Naive B cell (primary cell): ENCODE data around the gene KATNAL2. TPM values are rescaled to one million over a fixed set of nuclear protein-coding genes. Genes with fewer than 3 reads are reported as not detected.

Experiments used
- ATAC-seq, 2 donors: fragments of 150-1000 bp; cut with Tn5 transposase; 2 replicates each; pipeline ENCODE4 v1.10.0; 2021; ENCODE audit warnings: low read depth in 2 of 2, mild to moderate bottlenecking in 2 of 2, moderate library complexity in 2 of 2
- DNase-seq: peaks from one replicate; pipeline ENCODE4 v3.0.0; 2022
- H3K27ac Mint-ChIP-seq, 6 donors: one replicate each; pipeline ENCODE4 v1.8.0; 2020 to 2022; ENCODE audit warnings: mild to moderate bottlenecking in 6 of 6, mixed read lengths in 6 of 6, moderate library complexity in 5 of 6, inconsistent platforms in 2 of 6
- H3K27me3 Mint-ChIP-seq, 3 donors: one replicate each; pipeline ENCODE4 v1.8.0; 2021 to 2022; ENCODE audit warnings: mixed read lengths in 3 of 3, mild to moderate bottlenecking in 1 of 3
- H3K36me3 Mint-ChIP-seq, 2 donors: one replicate each; pipeline ENCODE4 v1.8.0; 2020 to 2022; ENCODE audit warnings: mixed read lengths in 2 of 2, inconsistent platforms in 1 of 2, mild to moderate bottlenecking in 1 of 2
- H3K4me1 Mint-ChIP-seq, 3 donors: one replicate each; pipeline ENCODE4 v1.8.0; 2020 to 2022; ENCODE audit warnings: mixed read lengths in 3 of 3, inconsistent platforms in 1 of 3, mild to moderate bottlenecking in 1 of 3, moderate library complexity in 1 of 3
- H3K4me3 Mint-ChIP-seq, 8 donors: one replicate each; pipeline ENCODE4 v1.8.0; 2020 to 2022; ENCODE audit warnings: mild to moderate bottlenecking in 8 of 8, mixed read lengths in 8 of 8, moderate library complexity in 8 of 8, inconsistent platforms in 2 of 8
- H3K9me3 Mint-ChIP-seq, 7 donors: one replicate each; pipeline ENCODE4 v1.8.0; 2020 to 2022; ENCODE audit warnings: mixed read lengths in 7 of 7, mild to moderate bottlenecking in 5 of 7, inconsistent platforms in 2 of 7, moderate library complexity in 1 of 7
- polyA plus RNA-seq, 6 donors: library from polyadenylated mRNA; unstranded; fragments of 300-500 nt; fragmentation: Illumina TruSeq; gene quantifications; one replicate each; pipeline ENCODE4 v1.2.3, GENCODE V29; 2021; ENCODE audit warnings: low read depth in 6 of 6

KATNAL2 gene
- 1 to 10 TPM in 4 of 6 donors, under 1 TPM in 1, not detected in 1; 0.81 to 5.0 (median 1.2) TPM for polyA plus RNA-seq

GRCh38 chr18:46917108-46917802 is at the start of gene KATNAL2, which contains the start of gene PIAS2:
Gene KATNAL2, plus strand, starts transcription at chr18:46917602. Its CDS starts 29,271 bp downstream, at chr18:46946873.
Gene PIAS2, minus strand, starts transcription at chr18:46917507. Its CDS starts 162 bp downstream, at chr18:46917345.
- Mint-ChIP-seq H3K4me1 (peaks cover 29 to 45% (median 42%) of the 10 kb centered on the region in 3 donors), H3K27ac (peak within 1 kb of the TSS; percentile 51 to 92 (median 74))
- peak; percentile 85 for ATAC-seq

GRCh38 chr18:46868169-46868921 is 49.1 kb upstream of the KATNAL2 start:
- Mint-ChIP-seq H3K36me3 (peaks cover 35 to 53% of the 10 kb centered on the region in 2 donors), H3K27ac (peak overlapping the region in 2 of 6 donors; percentile 25 to 40), H3K4me3 (peak overlapping the region in 2 of 8 donors; percentile 5 to 57), H3K27me3 (no peaks in the 10 kb centered on the region), H3K4me1 (peaks cover 0 to 13% (median 12%) of the 10 kb centered on the region in 3 donors), H3K9me3 (peaks cover 18 to 31% (median 26%) of the 10 kb centered on the region in 7 donors)
- ATAC-seq (no peak), DNase-seq (no peak)

More at GRCh38 chr18:46917108-46917802, at the start of gene KATNAL2, which contains the start of gene PIAS2:
- peak; percentile 80 for DNase-seq
- H3K4me3 Mint-ChIP-seq, result peak within 1 kb of the TSS; percentile 87 to 96 (median 93)
- no peaks in the 10 kb centered on the region for H3K27me3 Mint-ChIP-seq
- H3K36me3 Mint-ChIP-seq, result no peaks in the 10 kb centered on the region
- peaks cover 0 to 2% (median 0%) of the 10 kb centered on the region in 7 donors for H3K9me3 Mint-ChIP-seq

GRCh38 chr18:46877329-46877987 is 39.9 kb upstream of the KATNAL2 start:
- peak overlapping the region; percentile 81 to 98 (median 96) for H3K27ac Mint-ChIP-seq
- peaks cover 42 to 47% of the 10 kb centered on the region in 2 donors for H3K36me3 Mint-ChIP-seq
- DNase-seq (no peak), ATAC-seq (no peak)
- H3K4me1 Mint-ChIP-seq, result peaks cover 16 to 25% (median 21%) of the 10 kb centered on the region in 3 donors
- peak overlapping the region in 7 of 8 donors; percentile 3 to 61 (median 48) for H3K4me3 Mint-ChIP-seq
- H3K27me3 Mint-ChIP-seq, result no peaks in the 10 kb centered on the region
- peaks cover 8 to 40% (median 33%) of the 10 kb centered on the region in 7 donors for H3K9me3 Mint-ChIP-seq

DNA sequence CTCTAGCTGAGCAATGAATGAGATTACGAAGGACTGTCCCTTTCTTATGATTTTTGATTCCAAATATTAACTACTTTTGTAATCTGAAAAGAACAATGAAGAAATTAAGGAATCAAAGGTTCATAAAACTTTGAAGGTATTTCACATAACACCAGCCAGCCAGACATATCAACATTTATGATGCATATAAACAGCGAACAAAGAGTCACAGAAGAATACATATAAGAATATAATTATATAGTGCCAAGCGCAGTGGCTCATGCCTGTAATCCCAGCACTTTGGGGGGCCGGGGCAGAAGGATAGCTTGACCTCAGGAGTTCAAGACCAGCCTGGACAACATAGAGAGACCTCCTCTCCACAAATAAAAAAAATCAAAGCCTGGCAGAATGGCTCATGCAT is 34.2 kb upstream of the KATNAL2 start:
- H3K4me3 Mint-ChIP-seq, result no peak overlapping the region
- DNase-seq, result no peak
- H3K27ac Mint-ChIP-seq, result no peak overlapping the region
- no peaks in the 10 kb centered on the region for H3K27me3 Mint-ChIP-seq
- H3K9me3 Mint-ChIP-seq, result peaks cover 0 to 26% (median 14%) of the 10 kb centered on the region in 7 donors
- H3K4me1 Mint-ChIP-seq, result peaks cover 4 to 10% (median 9%) of the 10 kb centered on the region in 3 donors
- peaks cover 21 to 26% of the 10 kb centered on the region in 2 donors for H3K36me3 Mint-ChIP-seq
- no peak for ATAC-seq

GRCh38 chr18:46886893-46887292 is 30.5 kb upstream of the KATNAL2 start:
- H3K36me3 Mint-ChIP-seq, result peaks cover 34 to 37% of the 10 kb centered on the region in 2 donors
- no peak for DNase-seq
- no peaks in the 10 kb centered on the region for H3K27me3 Mint-ChIP-seq
- no peak overlapping the region for H3K27ac Mint-ChIP-seq
- no peak for ATAC-seq
- no peak overlapping the region for H3K4me3 Mint-ChIP-seq
- peaks cover 7 to 12% (median 11%) of the 10 kb centered on the region in 3 donors for H3K4me1 Mint-ChIP-seq
- H3K9me3 Mint-ChIP-seq, result peaks cover 0 to 22% (median 13%) of the 10 kb centered on the region in 7 donors

DNA sequence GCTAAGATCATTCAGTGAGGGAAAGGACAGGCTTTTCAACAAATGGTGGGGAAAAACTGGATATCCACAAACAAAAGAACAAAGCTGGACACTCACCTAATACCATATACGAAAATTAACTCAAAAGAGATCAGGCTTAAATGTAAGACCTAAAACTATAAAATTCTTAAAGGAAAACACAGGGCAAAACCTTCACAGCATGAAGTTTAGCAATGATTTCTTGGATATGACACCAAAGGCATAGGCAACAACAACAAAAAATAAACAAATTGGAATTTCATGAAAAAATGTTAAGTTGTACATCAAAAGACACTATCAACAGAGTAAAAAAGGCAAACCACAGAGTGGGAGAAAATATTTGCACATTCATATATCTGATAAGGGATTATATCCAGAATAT is 28.4 kb upstream of the KATNAL2 start:
- H3K9me3 Mint-ChIP-seq, result peaks cover 0 to 22% (median 13%) of the 10 kb centered on the region in 7 donors
- H3K36me3 Mint-ChIP-seq, result peaks cover 34 to 37% of the 10 kb centered on the region in 2 donors
- H3K4me3 Mint-ChIP-seq, result no peak overlapping the region
- ATAC-seq, result no peak
- no peak for DNase-seq
- H3K27me3 Mint-ChIP-seq, result no peaks in the 10 kb centered on the region
- H3K27ac Mint-ChIP-seq, result no peak overlapping the region
- peaks cover 13 to 28% (median 16%) of the 10 kb centered on the region in 3 donors for H3K4me1 Mint-ChIP-seq

DNA sequence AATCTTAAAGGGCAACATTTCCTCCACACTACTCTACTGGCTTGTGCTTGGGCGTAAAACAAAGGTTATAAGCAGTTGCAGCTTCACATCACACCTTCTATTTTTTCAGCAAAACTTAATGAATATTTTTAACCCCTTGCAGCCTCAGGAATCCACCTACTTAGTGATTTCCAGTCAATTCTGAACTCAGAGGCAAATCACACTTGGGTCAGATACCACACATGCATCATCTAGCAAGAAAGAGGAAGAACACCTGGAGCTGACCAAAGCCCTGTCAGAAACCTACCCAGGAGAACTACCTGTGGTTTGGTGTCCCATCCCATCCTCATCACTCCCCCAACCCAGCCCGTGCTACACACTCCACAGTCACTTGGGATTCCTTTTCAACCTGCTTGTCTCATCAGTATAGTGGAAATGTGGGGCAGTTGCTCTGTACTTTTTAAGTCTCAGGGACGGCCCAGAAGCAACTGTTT is 25.6 kb upstream of the KATNAL2 start:
- H3K27ac Mint-ChIP-seq, result peak overlapping the region in 2 of 6 donors; percentile 44 to 63
- DNase-seq (no peak), ATAC-seq (peak; percentile 56 to 63)
- H3K9me3 Mint-ChIP-seq, result peaks cover 0 to 22% (median 13%) of the 10 kb centered on the region in 7 donors
- H3K4me1 Mint-ChIP-seq, result peaks cover 19 to 39% (median 31%) of the 10 kb centered on the region in 3 donors
- H3K27me3 Mint-ChIP-seq, result no peaks in the 10 kb centered on the region
- H3K36me3 Mint-ChIP-seq, result peaks cover 34 to 37% of the 10 kb centered on the region in 2 donors
- H3K4me3 Mint-ChIP-seq, result no peak overlapping the region

GRCh38 chr18:46892842-46893241 is 24.6 kb upstream of the KATNAL2 start:
- H3K4me1 Mint-ChIP-seq, result peaks cover 24 to 45% (median 38%) of the 10 kb centered on the region in 3 donors
- ATAC-seq (no peak), DNase-seq (no peak)
- peak overlapping the region in 1 of 6 donors; percentile 27 for H3K27ac Mint-ChIP-seq
- no peaks in the 10 kb centered on the region for H3K27me3 Mint-ChIP-seq
- no peak overlapping the region for H3K4me3 Mint-ChIP-seq
- peaks cover 26 to 30% of the 10 kb centered on the region in 2 donors for H3K36me3 Mint-ChIP-seq
- peaks cover 0 to 17% (median 12%) of the 10 kb centered on the region in 7 donors for H3K9me3 Mint-ChIP-seq

DNA sequence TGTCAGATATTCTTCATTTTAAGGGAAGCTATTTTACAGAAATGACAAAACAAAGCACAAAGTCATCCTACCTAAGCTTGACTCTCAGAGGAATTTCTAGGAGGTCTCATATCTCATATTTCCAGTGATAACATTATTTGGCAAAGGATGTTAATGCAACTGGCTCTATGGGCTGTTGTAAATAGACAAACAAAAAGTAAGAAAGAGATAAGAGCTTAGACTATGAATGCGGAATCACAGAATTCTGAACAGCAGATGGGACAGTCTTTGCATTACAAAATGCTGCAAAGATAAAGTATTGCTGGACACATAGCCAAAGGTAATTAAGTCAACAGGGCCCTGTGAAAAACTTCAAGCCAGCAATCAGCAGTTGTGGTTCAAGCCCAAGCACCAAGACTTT is 24.0 kb upstream of the KATNAL2 start:
- no peak overlapping the region for H3K27ac Mint-ChIP-seq

DNA sequence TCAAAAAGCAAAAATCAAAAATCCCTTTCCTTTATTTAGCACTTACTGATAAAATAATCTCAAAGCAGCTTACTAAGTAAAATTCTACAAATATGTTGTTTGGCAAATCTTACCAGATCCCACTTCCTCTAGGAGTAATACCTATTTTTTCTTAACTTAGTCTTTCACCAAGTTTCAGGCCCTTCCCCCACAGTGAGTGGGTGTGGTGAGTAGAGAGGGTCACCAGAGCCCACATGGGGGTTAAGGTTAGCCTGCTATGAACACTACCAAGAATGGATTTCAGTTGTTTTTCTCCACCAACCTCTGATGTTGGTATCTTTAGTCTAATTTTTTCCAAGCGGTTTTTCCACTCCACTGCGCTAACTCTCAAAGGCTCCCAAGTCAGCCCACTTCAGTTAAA is 23.3 kb upstream of the KATNAL2 start:
- peaks cover 26 to 45% (median 41%) of the 10 kb centered on the region in 3 donors for H3K4me1 Mint-ChIP-seq
- H3K27me3 Mint-ChIP-seq, result no peaks in the 10 kb centered on the region
- H3K4me3 Mint-ChIP-seq, result no peak overlapping the region
- peak overlapping the region in 1 of 6 donors; percentile 28 for H3K27ac Mint-ChIP-seq
- ATAC-seq (no peak), DNase-seq (no peak)
- peaks cover 0 to 5% (median 3%) of the 10 kb centered on the region in 7 donors for H3K9me3 Mint-ChIP-seq
- H3K36me3 Mint-ChIP-seq, result peaks cover 15 to 17% of the 10 kb centered on the region in 2 donors

More for the DNA sequence above, 24.0 kb upstream of the KATNAL2 start:
- no peaks in the 10 kb centered on the region for H3K27me3 Mint-ChIP-seq
- DNase-seq, result no peak
- H3K9me3 Mint-ChIP-seq, result peaks cover 0 to 13% (median 10%) of the 10 kb centered on the region in 7 donors
- ATAC-seq, result no peak
- no peak overlapping the region for H3K4me3 Mint-ChIP-seq
- H3K4me1 Mint-ChIP-seq, result peaks cover 24 to 45% (median 41%) of the 10 kb centered on the region in 3 donors
- H3K36me3 Mint-ChIP-seq, result peaks cover 23 to 24% of the 10 kb centered on the region in 2 donors

DNA sequence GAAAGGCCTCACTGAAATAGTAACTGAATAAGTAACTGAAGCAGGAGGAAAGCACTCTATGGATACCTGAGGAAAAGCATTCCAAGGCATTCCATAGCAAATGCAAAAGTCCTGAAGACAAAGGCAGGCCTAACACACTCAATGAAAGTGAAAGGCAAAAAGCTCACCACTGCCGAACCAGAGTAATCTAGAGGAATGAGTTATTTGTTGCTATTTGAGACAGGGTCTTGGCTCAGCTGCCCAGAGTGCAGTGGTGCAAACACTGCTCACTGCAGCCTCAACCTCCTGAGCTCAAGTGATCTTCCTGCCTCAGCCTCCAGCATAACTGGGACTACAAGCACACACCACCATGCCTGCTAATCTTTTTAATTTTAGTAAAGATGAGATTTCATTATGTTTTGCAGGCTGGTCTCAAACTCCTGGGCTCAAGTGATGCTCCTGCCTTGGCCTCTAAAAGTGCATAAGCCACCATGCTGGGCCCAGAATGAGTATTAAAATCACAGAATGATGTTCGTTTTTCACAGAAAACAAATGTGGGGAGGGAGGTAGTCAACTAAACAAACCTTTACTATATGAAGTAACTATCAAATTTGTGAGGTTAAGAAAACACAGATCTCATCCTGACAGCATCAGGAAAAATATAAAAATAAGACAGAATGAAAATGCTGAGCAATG is 18.0 kb upstream of the KATNAL2 start:
- peaks cover 9 to 14% of the 10 kb centered on the region in 2 donors for H3K36me3 Mint-ChIP-seq
- H3K27ac Mint-ChIP-seq, result peak overlapping the region in 3 of 6 donors; percentile 1 to 56 (median 56)
- DNase-seq, result no peak
- no peak for ATAC-seq
- H3K27me3 Mint-ChIP-seq, result no peaks in the 10 kb centered on the region
- peaks cover 14 to 37% (median 28%) of the 10 kb centered on the region in 3 donors for H3K4me1 Mint-ChIP-seq
- no peak overlapping the region for H3K4me3 Mint-ChIP-seq
- no peaks in the 10 kb centered on the region for H3K9me3 Mint-ChIP-seq

DNA sequence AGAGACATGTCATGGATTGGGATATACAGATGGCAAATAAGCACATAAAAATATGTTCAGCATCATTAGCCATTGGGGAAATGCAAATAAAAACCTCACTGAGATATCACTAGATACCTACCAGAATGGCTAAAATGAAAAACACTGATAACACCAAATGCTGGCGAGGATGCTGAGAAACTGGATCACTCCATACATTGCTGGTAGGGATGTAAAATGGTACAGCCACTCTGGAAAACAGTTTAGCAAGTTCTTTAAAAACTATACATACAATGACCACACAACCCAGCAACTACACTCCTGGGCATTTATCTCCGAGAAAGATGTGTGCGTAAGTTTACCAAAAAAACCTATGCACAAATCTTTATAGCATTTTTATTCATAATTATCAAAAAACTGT is 14.0 kb upstream of the KATNAL2 start:
- H3K4me1 Mint-ChIP-seq, result peaks cover 6 to 21% (median 18%) of the 10 kb centered on the region in 3 donors
- H3K9me3 Mint-ChIP-seq, result peaks cover 0 to 7% (median 3%) of the 10 kb centered on the region in 7 donors
- H3K36me3 Mint-ChIP-seq, result peaks cover 17 to 22% of the 10 kb centered on the region in 2 donors
- H3K27me3 Mint-ChIP-seq, result no peaks in the 10 kb centered on the region
- H3K27ac Mint-ChIP-seq, result peak overlapping the region in 1 of 6 donors; percentile 59
- no peak overlapping the region for H3K4me3 Mint-ChIP-seq
- DNase-seq (no peak), ATAC-seq (no peak)
